Renal cortical epithelial cell (primary cell): Measurements from ENCODE around the gene ACTR3C. TPM values are rescaled to one million over a fixed set of nuclear protein-coding genes. Genes with fewer than 3 reads are reported as not detected.
"Not testable (repeated sequence)": the region's sequence is repeated elsewhere in the genome, so short reads cannot be mapped to it uniquely, and the experiment has no call there.

Source experiments
- DNase-seq: peaks from one replicate; pipeline ENCODE4 v3.0.0-alpha.2; 2011; ENCODE audit warnings: low read depth
- total RNA-seq: library from RNA; depleted of rRNA; stranded (reverse); fragments of >200 nt; gene quantifications from 2 replicates; pipeline ENCODE4 v1.2.3, GENCODE V29; 2014

ACTR3C gene
- total RNA-seq, 1 donor from 2014 or later, result 81.8 TPM

GRCh38 chr7:150336746-150337145 lies 13.4 kb upstream of the ACTR3C start:
- no peak for DNase-seq

- no peak for DNase-seq
These were observed 12.4 kb upstream of the ACTR3C start for GRCh38 chr7:150335774-150336112.

GRCh38 chr7:150335108-150335773 lies 11.9 kb upstream of the ACTR3C start:
- DNase-seq, result no peak

GRCh38 chr7:150334108-150334507 lies 10.8 kb upstream of the ACTR3C start:
- no peak for DNase-seq

GRCh38 chr7:150333659-150334058 lies 10.3 kb upstream of the ACTR3C start:
- no peak for DNase-seq

- DNase-seq, result no peak
These were observed 9.7 kb upstream of the ACTR3C start for GRCh38 chr7:150332852-150333635.

- DNase-seq, result no peak
These were observed 7.0 kb upstream of the ACTR3C start for GRCh38 chr7:150330211-150330885.

GRCh38 chr7:150329331-150330120 lies 6.2 kb upstream of the ACTR3C start:
- no peak for DNase-seq

GRCh38 chr7:150327308-150327707 lies 4.0 kb upstream of the ACTR3C start:
- no peak for DNase-seq

- peak; percentile 64 for DNase-seq
These were observed 3.4 kb upstream of the ACTR3C start for GRCh38 chr7:150326657-150327268.

GRCh38 chr7:150325901-150326300 lies 2.6 kb upstream of the ACTR3C start:
- no peak for DNase-seq

- peak; percentile 58 for DNase-seq
These were observed 1.8 kb upstream of the ACTR3C start for GRCh38 chr7:150325110-150325611.

- no peak for DNase-seq
These were observed 1.1 kb upstream of the ACTR3C start for GRCh38 chr7:150324373-150324961.

- DNase-seq, result peak; percentile 70
These were observed 482 bp upstream of the ACTR3C start for GRCh38 chr7:150323682-150324372.

- DNase-seq, result no peak
These were observed 1.1 kb downstream of the ACTR3C start for GRCh38 chr7:150322114-150322832.

GRCh38 chr7:150321788-150322113 lies 1.6 kb downstream of the ACTR3C start:
- DNase-seq, result no peak

- DNase-seq, result no peak
These were observed 5.4 kb downstream of the ACTR3C start for GRCh38 chr7:150317748-150318444.

GRCh38 chr7:150316987-150317386 lies 6.4 kb downstream of the ACTR3C start:
- not testable (repeated sequence) for DNase-seq

GRCh38 chr7:150314639-150315239 lies 8.6 kb downstream of the ACTR3C start:
- no peak for DNase-seq
